SU-DHL-6 (cell line): ENCODE results near the gene LRIT3.

Experiments
- EZH2phosphoT487 ChIP-seq: fragments of 200-600 bp; sonication (generic), shearing (Covaris generic); conservative IDR thresholded peaks from 2 replicates; pipeline ENCODE4 v1.6.1; 2018; ENCODE audit warnings: mild to moderate bottlenecking, antibody characterized with exemption, low read length, moderate library complexity, mixed read lengths
- TF ChIP-seq, protein P1 (sequence below): fragments of 200-600 bp; sonication (generic); IDR thresholded peaks from one replicate; pipeline ENCODE4 v1.5.1; 2017; ENCODE audit warnings: antibody characterized with exemption, mild to moderate bottlenecking, low read length, moderate library complexity; ENCODE audit not compliant: insufficient read depth, poor library complexity, severe bottlenecking

DNA sequence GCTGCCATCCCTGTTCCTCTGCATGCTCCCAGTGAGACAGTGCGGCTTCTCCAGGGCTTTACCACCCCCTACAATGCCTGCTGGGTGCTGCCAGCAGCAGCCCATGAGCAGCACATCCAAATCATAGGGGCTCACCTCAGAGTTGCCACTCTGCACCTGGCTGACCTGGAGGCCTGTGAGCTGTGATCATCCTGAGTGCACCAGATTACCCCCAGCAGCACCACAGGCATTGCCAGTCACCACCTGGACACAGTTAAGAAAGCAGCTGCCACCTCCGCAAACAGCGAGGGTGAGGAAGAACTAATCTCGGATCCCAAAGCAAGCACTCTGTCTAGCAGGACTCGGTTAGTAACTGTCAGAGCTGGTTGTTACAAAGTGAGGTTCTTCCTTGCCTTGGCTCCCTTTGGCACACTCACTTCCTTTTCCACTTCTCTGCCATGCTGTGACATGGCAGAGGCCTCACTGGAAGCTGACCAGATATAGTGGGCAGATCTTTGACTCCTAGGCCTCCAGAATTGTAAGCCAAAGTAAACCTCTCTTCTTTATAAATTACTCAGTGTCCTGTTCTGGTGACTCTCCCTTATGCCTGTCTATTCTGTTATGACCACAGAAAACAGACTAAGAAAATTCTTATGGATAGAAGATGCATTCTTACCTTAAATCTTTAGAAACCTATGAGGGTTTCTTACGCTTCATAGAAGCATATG, 25.2 kb downstream of the LRIT3 start:
- TF ChIP-seq, protein P1, sequence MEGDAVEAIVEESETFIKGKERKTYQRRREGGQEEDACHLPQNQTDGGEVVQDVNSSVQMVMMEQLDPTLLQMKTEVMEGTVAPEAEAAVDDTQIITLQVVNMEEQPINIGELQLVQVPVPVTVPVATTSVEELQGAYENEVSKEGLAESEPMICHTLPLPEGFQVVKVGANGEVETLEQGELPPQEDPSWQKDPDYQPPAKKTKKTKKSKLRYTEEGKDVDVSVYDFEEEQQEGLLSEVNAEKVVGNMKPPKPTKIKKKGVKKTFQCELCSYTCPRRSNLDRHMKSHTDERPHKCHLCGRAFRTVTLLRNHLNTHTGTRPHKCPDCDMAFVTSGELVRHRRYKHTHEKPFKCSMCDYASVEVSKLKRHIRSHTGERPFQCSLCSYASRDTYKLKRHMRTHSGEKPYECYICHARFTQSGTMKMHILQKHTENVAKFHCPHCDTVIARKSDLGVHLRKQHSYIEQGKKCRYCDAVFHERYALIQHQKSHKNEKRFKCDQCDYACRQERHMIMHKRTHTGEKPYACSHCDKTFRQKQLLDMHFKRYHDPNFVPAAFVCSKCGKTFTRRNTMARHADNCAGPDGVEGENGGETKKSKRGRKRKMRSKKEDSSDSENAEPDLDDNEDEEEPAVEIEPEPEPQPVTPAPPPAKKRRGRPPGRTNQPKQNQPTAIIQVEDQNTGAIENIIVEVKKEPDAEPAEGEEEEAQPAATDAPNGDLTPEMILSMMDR: no peak
- no peak for TF ChIP-seq EZH2phosphoT487
